Uterus (tissue), 4 donors: ENCODE data around the gene HOATZ. TPM values are rescaled to one million over a fixed set of nuclear protein-coding genes. Genes with fewer than 3 reads are reported as not detected.

ENCODE experiments used
- DNase-seq, 2 donors: peaks; one replicate each; pipeline ENCODE4 v3.0.0-alpha.2; 2019 to 2020
- H3K27ac ChIP-seq, 2 donors: fragments of 200-600 bp; sonication (generic); 1 replicate in 1 of 2; 2 replicates in 1 of 2; pipeline ENCODE4 v1.5.1; 2016 to 2018
- H3K27me3 ChIP-seq, 2 donors: fragments of 200-600 bp; sonication (generic); one replicate each; pipeline ENCODE4 v1.5.1; 2018 to 2019; ENCODE audit warnings: control low read depth in 1 of 2
- H3K36me3 ChIP-seq, 2 donors: fragments of 200-600 bp; sonication (generic); one replicate each; pipeline ENCODE4 v1.5.1; 2019; ENCODE audit warnings: control low read depth in 1 of 2
- H3K4me1 ChIP-seq, 2 donors: fragments of 200-600 bp; sonication (generic); one replicate each; pipeline ENCODE4 v1.5.1; 2018 to 2019; ENCODE audit warnings: control low read depth in 1 of 2
- H3K4me3 ChIP-seq, 2 donors: fragments of 200-600 bp; sonication (generic); 1 replicate in 1 of 2; 2 replicates in 1 of 2; pipeline ENCODE4 v1.5.1; 2018 to 2019; ENCODE audit warnings: mild to moderate bottlenecking in 1 of 2
- H3K9me3 ChIP-seq, 2 donors: fragments of 200-600 bp; sonication (generic); one replicate each; pipeline ENCODE4 v1.5.1; 2019; ENCODE audit warnings: control low read depth in 1 of 2
- POLR2A ChIP-seq, 2 donors: fragments of 450-650 bp; IDR thresholded peaks; one replicate each; pipeline ENCODE4 v1.6.1; 2016; ENCODE audit warnings: antibody characterized with exemption in 2 of 2, mild to moderate bottlenecking in 1 of 2, moderate library complexity in 1 of 2
- intact Hi-C: fragments of 100-400 bp; cut with DNase I; formaldehyde crosslinking; loops from one replicate; pipeline ENCODE4 v1.15.1; 2023; ENCODE audit warnings: low total_unique reads
- total RNA-seq, 4 donors: library from RNA; depleted of rRNA in 3 of 4; stranded (reverse); fragments of >200 nt in 3 of 4; gene quantifications; one replicate each; pipeline versions ENCODE4 v1.1.0 to v1.2.4, GENCODE V29; 2014 to 2023
- TF ChIP-seq, protein P1 (sequence below), 4 experiments: fragments of 200-600 bp in 2 of 4; fragments of 450-650 bp in 2 of 4; sonication (generic) in 2 of 4; IDR thresholded peaks; one replicate each; pipeline ENCODE4 v1.5.1; 2016 to 2019; ENCODE audit warnings: antibody characterized with exemption in 4 of 4, mild to moderate bottlenecking in 2 of 4, moderate library complexity in 1 of 4
- donor health status: DM: yes; HTN: yes; CAD: no.

The HOATZ gene
- total RNA-seq, 4 donors from 2014 or later, result 0.88 to 2.7 (median 2.6) TPM; not detected in 1

DNA sequence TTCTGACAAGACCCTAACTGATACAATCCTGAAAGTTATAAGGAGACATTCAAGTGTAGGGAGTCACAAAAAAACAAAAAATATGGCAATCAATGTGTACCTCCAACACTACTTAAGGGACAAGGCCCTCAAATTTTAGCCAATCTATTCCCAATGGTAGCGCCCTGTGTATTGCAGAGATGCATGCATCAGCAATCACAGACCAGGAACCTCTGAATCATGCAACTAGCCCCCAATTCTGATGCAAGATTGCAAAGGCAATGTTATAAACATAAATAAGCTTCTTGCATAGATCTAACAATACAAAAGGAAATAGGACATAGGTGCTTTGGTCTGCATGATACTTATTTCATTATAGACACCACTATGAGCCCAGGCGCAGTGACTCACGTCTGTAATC lies 58.0 kb downstream of the HOATZ start:
- intact Hi-C loops, result loop anchor here (10.0 kb wide), 1 partner anchor 262 kb away; no protein-coding TSS in a partner anchor
- H3K9me3 ChIP-seq, result no peaks in the 10 kb centered on the region
- no peak for DNase-seq
- no peaks in the 10 kb centered on the region for H3K27me3 ChIP-seq
- H3K36me3 ChIP-seq, result no peaks in the 10 kb centered on the region
- no peak overlapping the region for H3K27ac ChIP-seq
- H3K4me3 ChIP-seq, result no peak overlapping the region
- no peak for TF ChIP-seq POLR2A (IDR thresholded peaks at IDR 0.05)
- TF ChIP-seq, protein P1, sequence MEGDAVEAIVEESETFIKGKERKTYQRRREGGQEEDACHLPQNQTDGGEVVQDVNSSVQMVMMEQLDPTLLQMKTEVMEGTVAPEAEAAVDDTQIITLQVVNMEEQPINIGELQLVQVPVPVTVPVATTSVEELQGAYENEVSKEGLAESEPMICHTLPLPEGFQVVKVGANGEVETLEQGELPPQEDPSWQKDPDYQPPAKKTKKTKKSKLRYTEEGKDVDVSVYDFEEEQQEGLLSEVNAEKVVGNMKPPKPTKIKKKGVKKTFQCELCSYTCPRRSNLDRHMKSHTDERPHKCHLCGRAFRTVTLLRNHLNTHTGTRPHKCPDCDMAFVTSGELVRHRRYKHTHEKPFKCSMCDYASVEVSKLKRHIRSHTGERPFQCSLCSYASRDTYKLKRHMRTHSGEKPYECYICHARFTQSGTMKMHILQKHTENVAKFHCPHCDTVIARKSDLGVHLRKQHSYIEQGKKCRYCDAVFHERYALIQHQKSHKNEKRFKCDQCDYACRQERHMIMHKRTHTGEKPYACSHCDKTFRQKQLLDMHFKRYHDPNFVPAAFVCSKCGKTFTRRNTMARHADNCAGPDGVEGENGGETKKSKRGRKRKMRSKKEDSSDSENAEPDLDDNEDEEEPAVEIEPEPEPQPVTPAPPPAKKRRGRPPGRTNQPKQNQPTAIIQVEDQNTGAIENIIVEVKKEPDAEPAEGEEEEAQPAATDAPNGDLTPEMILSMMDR (IDR thresholded peaks at IDR 0.05), result no peak
- no peaks in the 10 kb centered on the region for H3K4me1 ChIP-seq

GRCh38 chr11:111573821-111574249 lies 59.3 kb downstream of the HOATZ start:
- no peak for DNase-seq
- H3K27ac ChIP-seq, result peak overlapping the region; percentile 48 to 53
- no peaks in the 10 kb centered on the region for H3K4me1 ChIP-seq
- no peaks in the 10 kb centered on the region for H3K27me3 ChIP-seq
- TF ChIP-seq, protein P1 (IDR thresholded peaks at IDR 0.05), result no peak
- TF ChIP-seq POLR2A (IDR thresholded peaks at IDR 0.05), result no peak
- H3K36me3 ChIP-seq, result no peaks in the 10 kb centered on the region
- intact Hi-C loops, result loop anchor here (10.0 kb wide), 1 partner anchor 261 kb away; no protein-coding TSS in a partner anchor
- no peaks in the 10 kb centered on the region for H3K9me3 ChIP-seq
- H3K4me3 ChIP-seq, result no peak overlapping the region

DNA sequence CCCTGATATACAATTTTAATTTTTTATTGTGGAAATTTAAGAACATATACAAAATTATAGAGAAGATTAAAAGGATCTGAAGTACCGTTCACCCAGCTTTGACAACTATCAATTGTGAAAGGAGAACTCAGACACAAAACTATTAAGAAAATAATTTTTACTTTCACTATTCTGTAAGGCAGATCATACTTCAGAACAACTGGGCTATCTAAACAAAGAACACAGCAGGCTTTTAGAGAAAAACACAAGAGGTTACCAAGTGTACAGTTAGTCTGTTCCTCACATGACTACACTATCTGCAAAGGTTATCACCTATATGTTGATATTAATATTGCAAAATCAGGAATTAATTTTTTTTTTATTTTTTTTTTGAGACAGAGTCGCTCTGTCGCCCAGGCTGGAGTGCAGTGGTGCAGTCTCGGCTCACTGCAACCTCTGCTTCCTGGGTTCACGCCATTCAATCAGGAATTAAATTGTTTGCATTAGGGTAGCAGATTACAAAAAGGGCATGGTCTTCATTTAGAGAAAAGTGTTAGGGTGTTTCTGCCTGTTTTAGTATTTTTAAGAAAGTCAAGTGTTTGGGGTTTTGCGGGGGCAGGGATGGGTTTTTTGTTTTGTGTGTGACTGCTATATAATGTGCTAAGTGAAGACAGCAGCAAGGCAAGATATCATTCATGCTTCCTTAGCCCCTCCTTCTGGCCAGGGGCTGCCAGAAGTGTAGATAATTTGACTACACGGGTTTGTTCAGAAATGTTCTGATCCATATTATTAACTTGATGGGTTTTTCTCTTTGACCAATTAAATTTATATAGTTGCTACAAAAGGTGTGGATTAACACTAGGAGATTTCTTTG lies 60.0 kb downstream of the HOATZ start:
- DNase-seq, result no peak
- no peaks in the 10 kb centered on the region for H3K9me3 ChIP-seq
- intact Hi-C loops, result loop anchor here (10.0 kb wide), 1 partner anchor 260 kb away; no protein-coding TSS in a partner anchor
- TF ChIP-seq POLR2A (IDR thresholded peaks at IDR 0.05), result no peak
- no peaks in the 10 kb centered on the region for H3K4me1 ChIP-seq
- H3K27me3 ChIP-seq, result no peaks in the 10 kb centered on the region
- peak overlapping the region; percentile 48 to 53 for H3K27ac ChIP-seq
- H3K4me3 ChIP-seq, result no peak overlapping the region
- no peaks in the 10 kb centered on the region for H3K36me3 ChIP-seq

DNA sequence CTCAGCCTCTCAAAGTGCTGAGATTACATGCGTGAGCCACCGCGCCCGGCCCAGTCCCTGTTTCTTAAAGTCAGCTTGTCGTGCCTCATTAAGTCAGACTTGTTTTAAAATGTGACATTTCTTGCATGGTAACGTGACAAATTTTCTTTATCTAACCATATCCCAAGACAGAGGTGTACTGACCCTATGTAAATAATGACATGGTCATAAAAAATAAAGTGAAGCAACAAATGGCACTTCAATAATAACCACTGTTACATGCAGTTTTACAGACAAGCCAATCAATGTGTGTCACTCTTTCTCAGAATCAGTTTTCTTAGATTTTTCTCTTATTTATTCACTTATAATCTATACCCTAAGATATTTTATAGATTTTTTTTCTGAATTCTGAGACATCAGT lies 61.2 kb downstream of the HOATZ start:
- Histone ChIP-seq H3K27me3 (no peaks in the 10 kb centered on the region), H3K27ac (no peak overlapping the region), H3K9me3 (no peaks in the 10 kb centered on the region), H3K36me3 (no peaks in the 10 kb centered on the region), H3K4me1 (no peaks in the 10 kb centered on the region), H3K4me3 (no peak overlapping the region)
- no peak for TF ChIP-seq POLR2A (IDR thresholded peaks at IDR 0.05)
- TF ChIP-seq, protein P1 (IDR thresholded peaks at IDR 0.05), result no peak
- DNase-seq, result no peak
- intact Hi-C loops, result loop anchor here (10.0 kb wide), 1 partner anchor 259 kb away; no protein-coding TSS in a partner anchor

- intact Hi-C loops, result loop anchor here (10.0 kb wide), 1 partner anchor 257 kb away; no protein-coding TSS in a partner anchor
- Histone ChIP-seq H3K4me3 (no peak overlapping the region), H3K27me3 (no peaks in the 10 kb centered on the region), H3K36me3 (no peaks in the 10 kb centered on the region), H3K27ac (no peak overlapping the region), H3K4me1 (no peaks in the 10 kb centered on the region), H3K9me3 (no peaks in the 10 kb centered on the region)
- no peak for DNase-seq
- TF ChIP-seq, protein P1 (IDR thresholded peaks at IDR 0.05), result no peak
- TF ChIP-seq POLR2A (IDR thresholded peaks at IDR 0.05), result no peak
Observed at GRCh38 chr11:111577821-111578220, 63.2 kb downstream of the HOATZ start.
